GM13977 (cell line): Measurements from ENCODE around the gene HS6ST3.
A peak's percentile ranks its signal among the peaks of the same experiment; 100 is the strongest.

Experiments used
- DNase-seq: peaks from one replicate; pipeline ENCODE4 v3.0.0; 2012; ENCODE audit warnings: low spot score
- CTCF ChIP-seq: IDR thresholded peaks from 2 replicates; pipeline ENCODE4 v1.5.1; 2012; ENCODE audit warnings: mild to moderate bottlenecking, control low read depth; ENCODE audit not compliant: insufficient read depth; ENCODE audit errors: extremely low read depth, missing control alignments
- in situ Hi-C: fragments of 300-500 bp; cut with MboI; formaldehyde crosslinking; loops from one replicate; pipeline ENCODE4 v1.12.0; 2022; ENCODE audit warnings: low sequenced_read_pairs, low pct_unique_long_range_greater_than_20kb, mixed read lengths, inconsistent platforms; ENCODE audit not compliant: unreplicated experiment

HS6ST3 gene

DNA sequence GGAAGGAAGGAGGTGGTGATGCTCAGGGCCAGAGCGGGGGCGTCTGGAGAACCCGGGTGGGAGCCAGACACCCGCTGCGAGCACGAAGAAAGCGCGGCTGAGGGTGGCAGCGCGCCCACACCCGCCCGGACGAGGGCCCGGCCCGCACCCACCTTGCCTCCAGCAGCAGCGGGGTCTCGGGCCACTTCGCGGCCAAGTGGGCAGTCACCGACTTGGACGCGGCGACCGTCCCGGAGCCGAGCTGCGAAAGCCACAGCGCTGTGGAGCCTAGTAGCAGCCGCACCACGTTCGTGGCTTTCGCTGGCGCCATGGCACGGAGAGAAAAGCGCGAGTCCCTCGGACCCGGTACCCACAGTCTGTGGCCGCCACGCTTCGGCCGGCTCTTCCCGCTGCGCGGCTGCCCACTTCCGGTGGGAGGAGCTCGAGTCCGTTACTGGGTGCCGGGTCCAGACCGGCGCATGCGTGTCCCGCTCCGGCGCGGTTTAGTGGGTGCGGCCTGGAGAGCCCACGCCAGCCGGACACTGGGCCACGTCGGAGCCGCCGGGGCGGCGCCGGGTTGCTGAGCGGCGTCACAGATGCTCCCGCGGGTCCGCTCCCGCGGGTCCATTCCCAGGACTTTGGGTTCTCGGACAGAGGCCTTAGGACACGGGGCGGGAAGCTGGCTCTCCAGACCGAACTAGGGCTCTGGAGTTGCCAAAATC, 36.8 kb upstream of the HS6ST3 start, which contains the start of gene UGGT2:
UGGT2 (minus strand) TSS at position 399 of the 701 bp plus-strand sequence; CDS start at position 310, 89 bp downstream.
- TF ChIP-seq CTCF = no peak
- in situ Hi-C loops = no loop called here
- DNase-seq = peak; percentile 98

DNA sequence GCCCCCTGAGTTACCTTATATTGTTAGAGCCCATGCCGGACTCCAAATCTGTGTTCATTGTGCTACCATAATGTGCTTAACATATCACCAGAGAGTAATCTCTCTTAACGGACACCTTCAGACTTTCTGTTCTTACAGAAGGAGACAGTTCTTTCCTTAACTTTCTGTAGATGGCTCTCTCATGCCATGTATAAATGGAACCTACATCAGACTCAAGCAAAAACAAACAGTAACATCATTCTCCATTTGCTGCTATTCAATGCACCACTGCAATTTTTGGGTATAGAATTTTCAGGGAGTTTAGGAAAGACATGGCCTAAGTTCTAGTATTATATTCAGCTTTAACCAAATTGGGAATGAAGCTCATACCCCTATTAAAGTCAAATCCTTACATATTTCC, 24.1 kb upstream of the HS6ST3 start:
- in situ Hi-C loops = no loop called here

DNA sequence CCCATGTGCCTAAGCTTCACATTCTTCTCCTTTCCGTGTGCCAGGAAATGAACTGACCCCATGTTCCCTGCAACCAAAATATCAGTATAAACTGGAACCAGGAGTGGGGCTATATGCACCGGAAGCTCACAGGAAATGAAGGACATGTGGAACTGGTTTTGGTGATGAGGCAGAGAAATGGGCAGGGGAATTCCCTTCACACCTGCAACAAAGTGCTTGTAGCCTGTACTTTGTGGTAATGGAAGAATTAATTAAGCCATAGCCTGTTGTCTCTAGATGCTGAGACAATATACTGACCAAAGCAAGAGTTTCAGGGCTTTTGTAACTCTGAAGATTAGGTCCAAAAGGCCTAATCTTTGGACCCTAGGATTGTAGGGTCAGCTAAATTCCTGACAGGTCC, 21.2 kb upstream of the HS6ST3 start:
- in situ Hi-C loops = no loop called here
- no peak for DNase-seq
- no peak for TF ChIP-seq CTCF

More for the DNA sequence above, 24.1 kb upstream of the HS6ST3 start:
- no peak for DNase-seq
- no peak for TF ChIP-seq CTCF

GRCh38 chr13:96071504-96071903, 18.4 kb upstream of the HS6ST3 start:
- TF ChIP-seq CTCF = no peak
- DNase-seq = no peak
- in situ Hi-C loops = no loop called here

DNA sequence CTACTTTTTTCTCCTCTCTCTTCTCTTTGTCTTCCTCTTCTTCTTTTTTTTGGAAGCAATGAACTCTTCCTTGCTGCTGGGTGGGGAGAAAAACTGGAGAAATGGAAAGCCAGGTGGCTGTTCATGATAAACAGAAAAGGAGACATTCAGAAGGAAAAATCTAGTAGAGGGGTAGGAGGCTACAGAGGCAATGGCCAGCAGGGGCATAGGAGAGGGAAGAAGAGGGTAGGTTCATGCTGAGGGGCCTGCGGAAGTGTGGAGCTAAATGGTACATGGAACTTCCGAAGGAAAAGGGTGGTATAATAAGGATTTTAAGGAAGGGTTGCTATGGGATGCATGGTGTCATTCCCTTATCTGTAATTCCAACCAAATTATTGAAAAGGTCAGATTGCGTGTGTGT, 17.5 kb upstream of the HS6ST3 start:
- in situ Hi-C loops = no loop called here
- no peak for DNase-seq
- no peak for TF ChIP-seq CTCF

DNA sequence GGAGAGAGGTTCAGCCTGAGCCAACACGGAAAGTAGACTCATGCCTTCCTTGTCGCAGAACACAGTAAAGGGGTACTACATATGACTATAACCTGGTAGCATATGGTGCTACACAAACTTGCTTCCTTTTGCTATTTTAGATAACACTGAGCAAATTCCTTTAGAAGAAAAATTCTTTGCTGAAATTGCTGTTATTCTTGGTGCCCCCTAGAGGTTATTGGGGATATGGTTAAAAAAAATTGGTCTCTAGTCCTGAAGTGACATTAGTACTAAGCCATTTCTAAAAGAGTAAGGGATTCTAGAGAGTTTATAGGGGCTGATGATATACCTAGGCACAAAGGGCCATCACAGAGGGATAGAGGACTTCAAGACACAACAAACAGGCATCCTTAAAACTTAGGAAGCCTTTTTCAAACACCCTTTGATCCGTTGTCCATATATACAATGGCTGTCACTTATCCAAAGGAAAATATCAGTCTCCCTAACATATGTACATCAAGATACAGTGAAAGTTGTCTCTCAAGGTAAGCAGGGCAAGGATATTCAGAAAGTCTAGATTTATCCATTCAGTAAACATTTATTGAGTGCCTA, 13.9 kb upstream of the HS6ST3 start:
- peak; percentile 60 for TF ChIP-seq CTCF
- in situ Hi-C loops = no loop called here
- DNase-seq = no peak
